ENCODE data around the gene RAP1GAP.

RAP1GAP gene

GRCh38 chr1:21590126-21590880, 78.9 kb downstream of the RAP1GAP start:
- no peak for DNase-seq (ENCODE audit: low spot score)

GRCh38 chr1:21589618-21590017, 79.5 kb downstream of the RAP1GAP start:
- no peak for DNase-seq (ENCODE audit: low spot score)

- DNase-seq (ENCODE audit: low spot score): no peak
Measured at GRCh38 chr1:21587602-21587953, 81.6 kb downstream of the RAP1GAP start.

GRCh38 chr1:21586846-21587601, 82.1 kb downstream of the RAP1GAP start:
- no peak for DNase-seq (ENCODE audit: low spot score)

- DNase-seq (ENCODE audit: low spot score): no peak
Measured at GRCh38 chr1:21586222-21586621, 82.9 kb downstream of the RAP1GAP start.

- no peak for DNase-seq (ENCODE audit: low spot score)
Measured at GRCh38 chr1:21585037-21585436, 84.1 kb downstream of the RAP1GAP start.

GRCh38 chr1:21584096-21584495, 85.1 kb downstream of the RAP1GAP start:
- DNase-seq (ENCODE audit: low spot score): no peak

GRCh38 chr1:21579791-21580190, 89.4 kb downstream of the RAP1GAP start:
- no peak for DNase-seq (ENCODE audit: low spot score)

GRCh38 chr1:21577933-21578332, 91.2 kb downstream of the RAP1GAP start:
- no peak for DNase-seq (ENCODE audit: low spot score)

GRCh38 chr1:21577324-21577723, 91.8 kb downstream of the RAP1GAP start:
- no peak for DNase-seq (ENCODE audit: low spot score)

GRCh38 chr1:21576798-21577187, 92.4 kb downstream of the RAP1GAP start:
- DNase-seq (ENCODE audit: low spot score): no peak

GRCh38 chr1:21576031-21576797, 92.9 kb downstream of the RAP1GAP start:
- DNase-seq (ENCODE audit: low spot score): no peak

- no peak for DNase-seq (ENCODE audit: low spot score)
Measured at GRCh38 chr1:21575351-21575942, 93.7 kb downstream of the RAP1GAP start.

- DNase-seq (ENCODE audit: low spot score): no peak
Measured at GRCh38 chr1:21574466-21575151, 94.5 kb downstream of the RAP1GAP start.

- peak; percentile 12 for DNase-seq (ENCODE audit: low spot score)
Measured at GRCh38 chr1:21573971-21574465, 95.1 kb downstream of the RAP1GAP start.

- no peak for DNase-seq (ENCODE audit: low spot score)
Measured at GRCh38 chr1:21573475-21573874, 95.7 kb downstream of the RAP1GAP start.

GRCh38 chr1:21572735-21573277, 96.4 kb downstream of the RAP1GAP start:
- no peak for DNase-seq (ENCODE audit: low spot score)

- DNase-seq (ENCODE audit: low spot score): no peak
Measured at GRCh38 chr1:21572221-21572620, 96.9 kb downstream of the RAP1GAP start.

- no peak for DNase-seq (ENCODE audit: low spot score)
Measured at GRCh38 chr1:21570885-21571284, 98.3 kb downstream of the RAP1GAP start.

- DNase-seq (ENCODE audit: low spot score): no peak
Measured at GRCh38 chr1:21570528-21570875, 98.7 kb downstream of the RAP1GAP start.

- DNase-seq (ENCODE audit: low spot score): no peak
Measured at GRCh38 chr1:21569820-21570527, 99.2 kb downstream of the RAP1GAP start.

Data from activated CD4-positive, alpha-beta T cell treated with anti-CD3 and anti-CD28 coated beads, Interleukin-2, Interleukin-4, amounts not matched to agents 100 ng/mL and 50 ng/mL, durations not matched to agents 16 hours and 8 hours (primary cell).